Kidney (tissue), 14 donors: ENCODE measurements around the gene SLC34A3. TPM values are rescaled to one million over a fixed set of nuclear protein-coding genes. Genes with fewer than 3 reads are reported as not detected.

Source experiments
- DNase-seq, 5 donors: peaks; one replicate each; pipeline ENCODE4 v3.0.0-alpha.2; 2013 to 2020
- FAIRE-seq: peaks from 2 replicates; lab custom pipeline; 2012; peaks lifted over from hg19 to GRCh38; lab: Jason Lieb, UNC
- H3K27ac ChIP-seq, 2 donors: one replicate each; pipeline ENCODE4 v1.7.0; 2013; ENCODE audit warnings: low read depth in 2 of 2, low read length in 2 of 2, inconsistent platforms in 1 of 2
- H3K27me3 ChIP-seq: one replicate; pipeline ENCODE4 v1.7.1; 2013; ENCODE audit warnings: low read length, inconsistent platforms; ENCODE audit not compliant: control insufficient read depth, insufficient read depth
- H3K36me3 ChIP-seq, 3 donors: one replicate each; pipeline versions ENCODE4 v1.7.0 to v1.7.1; 2013; ENCODE audit warnings: low read length in 3 of 3, control low read depth in 1 of 3, inconsistent platforms in 1 of 3; ENCODE audit not compliant: insufficient read depth in 3 of 3, control insufficient read depth in 2 of 3
- H3K4me1 ChIP-seq, 3 donors: one replicate each; pipeline versions ENCODE4 v1.7.0 to v1.7.1; 2013; ENCODE audit warnings: low read length in 3 of 3, inconsistent platforms in 1 of 3, low read depth in 1 of 3; ENCODE audit not compliant: control insufficient read depth in 2 of 3, insufficient read depth in 2 of 3
- H3K4me3 ChIP-seq, 3 donors: one replicate each; pipeline versions ENCODE4 v1.7.0 to v1.8.1; 2013; ENCODE audit warnings: low read length in 3 of 3, control low read depth in 1 of 3, inconsistent platforms in 1 of 3
- H3K9ac ChIP-seq, 3 donors: one replicate each; pipeline versions ENCODE4 v1.7.0 to v1.7.1; 2013; ENCODE audit warnings: low read length in 3 of 3, control low read depth in 1 of 3, inconsistent platforms in 1 of 3
- H3K9me3 ChIP-seq, 3 donors: one replicate each; pipeline versions ENCODE4 v1.7.0 to v1.7.1; 2013; ENCODE audit warnings: low read length in 3 of 3, control low read depth in 1 of 3, inconsistent platforms in 1 of 3; ENCODE audit not compliant: control insufficient read depth in 2 of 3, insufficient read depth in 1 of 3
- CTCF ChIP-seq: IDR thresholded peaks from 3 replicates; pipeline ENCODE4 v1.5.1; 2012; ENCODE audit warnings: mild to moderate bottlenecking, moderate library complexity, borderline replicate concordance; ENCODE audit not compliant: insufficient read depth; ENCODE audit errors: extremely low read depth
- intact Hi-C: fragments of 100-400 bp; cut with DNase I; formaldehyde crosslinking; loops from one replicate; pipeline ENCODE4 v1.11.1; 2022
- polyA plus RNA-seq: library from polyadenylated mRNA; stranded (reverse); fragments of 350-450 nt; fragmentation: Illumina TruSeq; extraction: RNeasy Lipid Tissue Mini Kit (QIAGEN cat#74804); gene quantifications from one replicate; pipeline ENCODE4 v1.2.3, GENCODE V29; 2014; ENCODE audit warnings: low read depth, low replicate concordance; ENCODE audit not compliant: insufficient read depth
- total RNA-seq: library from RNA; stranded (reverse); fragmentation: NEBNext Ultra II Directional; extraction: Animal tissue kit (Norgen Biotek cat#: 25700); gene quantifications from one replicate; pipeline ENCODE4 v1.2.1, GENCODE V29; 2021
- donor health status: control.
- donor health status: control.
- donor health status: control.
- donor health status: control.
- donor health status: control.
- donor health status: DM: yes; HTN: yes; CAD: no.
- donor health status: Normal renal cell carcinoma (clear cell type).

Gene SLC34A3
- total and polyA plus RNA-seq, 2 donors from 2014 or later = 0.13 to 36.0 TPM

GRCh38 chr9:137191245-137191644, 39.5 kb upstream of the SLC34A3 start:
- Histone ChIP-seq H3K4me3 (no peak overlapping the region), H3K27me3 (no peaks in the 10 kb centered on the region), H3K36me3 (peaks cover 0 to 11% (median 4%) of the 10 kb centered on the region in 3 donors), H3K9ac (no peak overlapping the region), H3K4me1 (peaks cover 4 to 58% (median 35%) of the 10 kb centered on the region in 3 donors), H3K27ac (no peak overlapping the region), H3K9me3 (no peaks in the 10 kb centered on the region)
- intact Hi-C loops = no loop called here
- no peak for FAIRE-seq
- TF ChIP-seq CTCF = no peak
- DNase-seq = no peak

DNA sequence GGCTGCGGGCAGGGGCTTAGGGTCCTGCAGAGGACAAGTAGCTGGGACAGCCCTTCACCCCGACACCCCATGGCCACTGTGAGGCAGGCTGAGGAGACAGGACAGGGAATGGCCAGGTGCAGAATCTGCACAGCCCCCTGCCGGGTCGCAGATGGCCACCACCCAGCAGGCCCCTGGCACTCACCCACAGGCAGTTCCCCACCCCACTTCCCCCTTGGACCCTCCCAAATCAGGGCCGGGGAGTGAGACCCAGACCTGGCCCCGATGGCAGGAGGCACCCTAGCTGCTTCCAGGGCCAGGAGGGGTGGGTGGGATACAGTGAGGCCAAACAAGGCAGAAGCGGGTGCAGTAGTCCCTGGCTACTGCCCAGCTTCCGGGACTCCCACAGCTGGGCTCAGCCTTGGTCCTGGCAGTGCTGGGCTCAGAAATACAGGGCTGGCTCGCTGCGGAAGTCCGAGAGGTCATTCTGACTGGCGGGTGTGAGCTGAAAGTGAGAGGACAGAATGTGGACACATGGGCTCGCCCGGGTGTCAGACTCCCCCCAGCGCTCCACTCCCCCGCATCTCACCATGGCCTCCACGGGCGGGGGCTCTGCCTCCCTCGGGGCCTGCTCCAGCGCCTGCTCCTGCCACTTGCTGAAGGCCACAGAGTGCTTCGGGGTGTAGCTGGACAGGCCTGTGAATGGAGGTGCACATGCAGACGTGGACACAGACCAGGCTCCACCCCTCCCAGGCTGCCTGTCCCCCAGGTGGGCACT, 38.8 kb upstream of the SLC34A3 start:
- Histone ChIP-seq H3K9ac (no peak overlapping the region), H3K36me3 (peaks cover 0 to 9% (median 4%) of the 10 kb centered on the region in 3 donors), H3K27ac (no peak overlapping the region), H3K27me3 (no peaks in the 10 kb centered on the region), H3K4me1 (peaks cover 3 to 55% (median 29%) of the 10 kb centered on the region in 3 donors), H3K4me3 (no peak overlapping the region), H3K9me3 (no peaks in the 10 kb centered on the region)
- DNase-seq (no peak), FAIRE-seq (no peak)
- no peak for TF ChIP-seq CTCF
- intact Hi-C loops = no loop called here

DNA sequence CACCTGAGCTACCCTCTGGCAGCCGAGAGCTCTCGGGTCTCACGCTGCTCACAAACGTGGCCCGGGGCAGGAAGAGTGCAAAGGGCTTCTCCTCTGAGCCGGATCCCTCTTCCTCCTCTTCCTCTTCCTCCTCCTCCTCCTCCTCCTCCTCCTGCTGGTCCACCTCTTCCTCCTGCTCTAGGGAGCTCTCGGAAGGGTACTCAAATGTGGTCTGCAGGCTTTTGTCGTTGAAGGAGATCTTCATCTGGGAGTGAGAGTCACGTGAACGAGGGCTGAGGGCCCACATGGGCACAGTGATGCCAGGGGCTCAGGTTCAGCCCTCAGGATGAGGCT, 38.3 kb upstream of the SLC34A3 start:
- DNase-seq = no peak
- intact Hi-C loops = no loop called here
- no peak overlapping the region for H3K27ac ChIP-seq
- peaks cover 0 to 9% (median 4%) of the 10 kb centered on the region in 3 donors for H3K36me3 ChIP-seq
- no peak for TF ChIP-seq CTCF
- no peaks in the 10 kb centered on the region for H3K27me3 ChIP-seq
- H3K4me3 ChIP-seq = no peak overlapping the region
- no peak overlapping the region for H3K9ac ChIP-seq
- peaks cover 0 to 50% (median 24%) of the 10 kb centered on the region in 3 donors for H3K4me1 ChIP-seq
- FAIRE-seq = no peak
- H3K9me3 ChIP-seq = no peaks in the 10 kb centered on the region
